Mucosa of rectum (tissue), 2 donors: ENCODE measurements around the gene MON1B.
"Not testable (repeated sequence)": the region's sequence is repeated elsewhere in the genome, so short reads cannot be mapped to it uniquely, and the experiment has no call there.

ENCODE experiments used
- H3K27ac ChIP-seq, 2 donors: one replicate each; pipeline ENCODE4 v1.7.0; 2013; ENCODE audit warnings: inconsistent platforms in 2 of 2, low read depth in 2 of 2, low read length in 2 of 2
- H3K27me3 ChIP-seq, 2 donors: one replicate each; pipeline ENCODE4 v1.7.0; 2013; ENCODE audit warnings: low read length in 2 of 2; ENCODE audit not compliant: control insufficient read depth in 2 of 2, insufficient read depth in 2 of 2
- H3K36me3 ChIP-seq, 2 donors: one replicate each; pipeline ENCODE4 v1.7.0; 2013; ENCODE audit warnings: low read length in 2 of 2; ENCODE audit not compliant: control insufficient read depth in 2 of 2, insufficient read depth in 2 of 2
- H3K4me1 ChIP-seq, 2 donors: one replicate each; pipeline ENCODE4 v1.7.0; 2013; ENCODE audit warnings: low read length in 2 of 2, mild to moderate bottlenecking in 1 of 2; ENCODE audit not compliant: control insufficient read depth in 2 of 2, insufficient read depth in 2 of 2
- H3K4me3 ChIP-seq, 2 donors: one replicate each; pipeline ENCODE4 v1.7.0; 2013; ENCODE audit warnings: low read length in 2 of 2
- H3K9ac ChIP-seq, 2 donors: one replicate each; pipeline ENCODE4 v1.7.0; 2013; ENCODE audit warnings: low read length in 2 of 2, low read depth in 1 of 2, mild to moderate bottlenecking in 1 of 2
- H3K9me3 ChIP-seq, 2 donors: one replicate each; pipeline ENCODE4 v1.7.0; 2013; ENCODE audit warnings: low read length in 2 of 2; ENCODE audit not compliant: control insufficient read depth in 2 of 2
- donor health status: healthy.
- donor health status: Normal muscosa, but diverticular disease.

MON1B gene

DNA sequence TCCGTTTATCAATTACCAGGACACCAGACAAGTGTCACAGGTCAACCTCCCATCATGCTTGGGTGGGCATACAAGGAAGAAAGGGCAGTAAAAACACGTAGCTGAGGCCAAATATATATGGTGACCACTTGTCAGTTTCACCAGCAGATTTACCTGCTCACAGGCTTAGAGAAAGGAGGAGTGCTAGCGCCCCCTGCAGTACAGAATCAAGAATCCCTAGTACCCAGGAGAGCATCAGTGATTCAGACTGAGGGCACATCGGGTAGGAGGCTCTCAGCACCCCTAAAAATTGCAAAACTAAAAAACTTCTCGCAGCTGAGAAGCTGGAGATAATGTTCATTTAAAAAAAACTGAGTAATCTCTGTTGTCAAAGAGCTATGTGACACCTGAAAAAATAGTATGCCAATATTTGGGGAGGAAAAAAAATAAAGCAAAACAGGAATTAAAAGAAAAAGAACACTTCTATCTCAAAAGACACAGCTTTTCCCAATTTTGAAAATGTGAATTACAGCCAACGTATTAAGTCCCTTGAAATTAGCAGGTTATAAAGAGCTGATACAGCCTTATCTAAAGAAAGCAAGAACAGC lies 21.2 kb upstream of the MON1B start:
- Histone ChIP-seq H3K9ac (no peak overlapping the region), H3K36me3 (no peaks in the 10 kb centered on the region), H3K4me1 (no peaks in the 10 kb centered on the region), H3K27me3 (peaks cover 0 to 10% of the 10 kb centered on the region in 2 donors), H3K27ac (no peak overlapping the region), H3K9me3 (no peaks in the 10 kb centered on the region), H3K4me3 (no peak overlapping the region)

- Histone ChIP-seq H3K27ac (no peak overlapping the region), H3K4me3 (no peak overlapping the region), H3K36me3 (no peaks in the 10 kb centered on the region), H3K4me1 (no peaks in the 10 kb centered on the region), H3K9ac (peak overlapping the region in 1 of 2 donors; percentile 32), H3K27me3 (peaks cover 0 to 10% of the 10 kb centered on the region in 2 donors), H3K9me3 (no peaks in the 10 kb centered on the region)
Measured at GRCh38 chr16:77170805-77171204, 20.2 kb upstream of the MON1B start.

DNA sequence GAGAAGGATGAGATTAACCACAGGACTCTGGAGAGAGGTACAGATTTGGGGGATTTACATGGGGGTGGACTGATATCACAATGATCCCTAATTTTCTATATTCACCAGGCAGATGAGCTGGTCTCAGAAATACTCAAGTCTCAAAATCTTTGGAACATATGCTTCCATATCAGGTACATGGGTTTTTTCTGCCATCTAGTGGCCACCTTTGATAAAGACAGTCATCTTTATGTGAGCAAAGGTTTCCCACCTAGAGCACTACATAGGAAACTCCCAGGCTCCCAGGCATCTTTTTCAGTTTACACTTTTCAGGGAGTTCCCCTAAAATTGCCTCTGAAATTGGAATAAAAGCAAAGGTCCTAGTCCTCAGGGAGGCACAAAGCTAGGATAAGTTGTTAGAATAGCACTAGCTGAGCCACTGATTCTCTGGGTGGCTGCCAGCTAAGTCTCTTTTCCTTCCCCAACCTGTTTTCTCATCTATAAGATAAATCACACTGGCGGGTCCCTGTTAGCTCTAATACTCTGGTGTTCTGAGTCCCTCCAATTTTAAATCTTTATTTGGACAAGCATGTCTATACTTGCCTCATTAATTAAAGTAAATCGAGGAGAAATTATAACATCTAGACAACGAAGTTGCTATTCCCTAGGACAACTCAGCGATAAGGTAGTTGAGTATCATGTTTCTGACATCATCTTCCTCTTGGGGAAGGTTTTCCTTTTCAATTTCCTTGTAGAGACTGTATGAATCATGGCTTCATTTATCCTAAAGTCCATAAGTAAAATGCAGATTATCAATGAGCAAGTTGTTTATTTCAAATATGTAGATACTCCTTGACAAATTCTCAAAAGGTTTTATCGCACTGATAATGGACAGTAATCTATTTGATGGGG lies 19.0 kb upstream of the MON1B start:
- Histone ChIP-seq H3K4me3 (no peak overlapping the region), H3K4me1 (no peaks in the 10 kb centered on the region), H3K27ac (no peak overlapping the region), H3K36me3 (no peaks in the 10 kb centered on the region), H3K27me3 (peaks cover 0 to 10% of the 10 kb centered on the region in 2 donors), H3K9ac (no peak overlapping the region), H3K9me3 (no peaks in the 10 kb centered on the region)

- H3K36me3 ChIP-seq, result no peaks in the 10 kb centered on the region
- H3K4me1 ChIP-seq, result no peaks in the 10 kb centered on the region
- H3K4me3 ChIP-seq, result no peak overlapping the region
- H3K9me3 ChIP-seq, result no peaks in the 10 kb centered on the region
- no peak overlapping the region for H3K27ac ChIP-seq
- no peak overlapping the region for H3K9ac ChIP-seq
- H3K27me3 ChIP-seq, result peaks cover 0 to 7% of the 10 kb centered on the region in 2 donors
Measured at GRCh38 chr16:77172951-77173350, 18.0 kb upstream of the MON1B start.

- Histone ChIP-seq H3K27me3 (no peaks in the 10 kb centered on the region), H3K36me3 (no peaks in the 10 kb centered on the region), H3K4me1 (no peaks in the 10 kb centered on the region), H3K27ac (no peak overlapping the region), H3K9ac (no peak overlapping the region), H3K9me3 (no peaks in the 10 kb centered on the region), H3K4me3 (no peak overlapping the region)
Measured at GRCh38 chr16:77183137-77183536, 7.9 kb upstream of the MON1B start.

DNA sequence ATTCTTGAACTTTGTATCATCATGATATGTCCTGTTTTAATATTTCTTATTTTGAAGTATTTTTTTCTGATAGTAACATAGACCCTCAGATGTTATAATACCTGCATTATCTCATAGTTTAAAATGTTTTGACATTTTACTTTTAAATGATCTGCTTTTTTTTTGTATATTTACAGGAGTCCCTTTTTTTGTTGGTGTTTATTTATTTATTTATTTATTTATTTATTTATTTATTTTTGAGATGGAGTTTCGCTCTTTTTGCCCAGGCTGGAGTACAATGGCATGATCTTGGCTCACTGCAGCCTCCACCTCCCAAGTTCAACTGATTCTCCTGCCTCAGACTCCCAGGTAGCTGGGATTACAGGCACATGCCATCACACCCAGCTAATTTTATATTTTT lies 4.7 kb upstream of the MON1B start:
- H3K36me3 ChIP-seq, H3K4me1 ChIP-seq: not testable (repeated sequence)

GRCh38 chr16:77190190-77190477 lies 856 bp upstream of the MON1B start:
- Histone ChIP-seq H3K27me3 (no peaks in the 10 kb centered on the region), H3K9ac (peak overlapping the region; percentile 93 to 94), H3K9me3 (no peaks in the 10 kb centered on the region), H3K4me1 (peaks cover 8 to 11% of the 10 kb centered on the region in 2 donors), H3K27ac (peak overlapping the region; percentile 99), H3K36me3 (peaks cover 15 to 24% of the 10 kb centered on the region in 2 donors), H3K4me3 (peak overlapping the region; percentile 96 to 98)

More for the DNA sequence above, 4.7 kb upstream of the MON1B start:
- not testable (repeated sequence) for H3K9ac ChIP-seq, H3K27ac ChIP-seq, H3K9me3 ChIP-seq, H3K27me3 ChIP-seq, H3K4me3 ChIP-seq

DNA sequence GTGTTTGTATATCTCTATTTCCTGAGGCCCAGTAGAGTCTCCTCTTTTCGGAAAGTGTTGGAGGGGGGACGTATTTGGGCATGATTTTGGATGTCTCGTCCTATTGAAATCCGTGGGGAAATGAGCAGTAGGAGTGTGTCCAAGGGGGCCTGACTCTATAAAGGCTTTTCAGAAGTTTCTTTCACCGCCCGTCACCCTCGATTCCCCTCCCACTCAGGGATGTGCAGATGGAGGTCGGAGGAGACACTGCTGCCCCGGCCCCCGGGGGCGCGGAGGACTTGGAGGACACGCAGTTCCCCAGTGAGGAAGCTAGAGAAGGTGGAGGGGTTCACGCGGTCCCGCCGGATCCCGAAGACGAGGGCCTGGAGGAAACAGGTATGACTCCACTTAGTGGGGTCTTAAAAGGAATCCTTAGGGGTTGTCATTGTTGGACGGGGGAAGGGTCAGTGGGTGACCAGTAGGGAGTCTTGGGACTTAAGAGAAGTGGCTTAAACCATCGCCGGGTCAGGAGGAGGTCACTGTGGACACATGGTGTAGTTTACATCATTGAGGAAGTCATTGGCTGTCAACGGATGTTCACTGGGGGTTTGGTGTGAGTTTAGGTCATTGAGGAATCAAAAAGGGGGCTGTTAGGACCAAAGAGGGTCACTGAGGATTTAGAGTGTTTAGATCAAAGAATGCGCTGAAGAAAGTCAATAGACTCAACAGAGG lies 424 bp downstream of the MON1B start:
- peak overlapping the region; percentile 96 to 98 for H3K4me3 ChIP-seq
- peaks cover 24 to 31% of the 10 kb centered on the region in 2 donors for H3K36me3 ChIP-seq
- H3K27me3 ChIP-seq, result no peaks in the 10 kb centered on the region
- no peaks in the 10 kb centered on the region for H3K9me3 ChIP-seq
- peaks cover 8 to 11% of the 10 kb centered on the region in 2 donors for H3K4me1 ChIP-seq
- H3K27ac ChIP-seq, result peak overlapping the region; percentile 99
- peak overlapping the region; percentile 91 to 93 for H3K9ac ChIP-seq

DNA sequence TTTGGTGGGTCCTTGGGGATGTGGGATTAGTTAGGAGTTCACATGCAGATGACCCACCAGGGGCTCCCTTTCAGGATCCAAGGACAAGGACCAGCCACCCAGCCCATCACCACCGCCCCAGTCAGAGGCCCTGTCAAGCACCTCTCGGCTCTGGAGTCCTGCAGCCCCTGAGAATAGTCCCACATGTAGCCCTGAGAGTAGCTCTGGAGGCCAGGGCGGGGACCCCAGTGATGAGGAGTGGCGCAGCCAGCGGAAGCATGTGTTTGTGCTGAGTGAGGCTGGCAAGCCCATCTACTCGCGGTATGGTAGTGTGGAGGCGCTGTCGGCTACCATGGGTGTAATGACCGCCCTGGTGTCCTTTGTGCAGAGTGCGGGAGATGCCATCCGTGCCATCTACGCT lies 2.4 kb downstream of the MON1B start:
- H3K4me1 ChIP-seq, result peaks cover 8 to 11% of the 10 kb centered on the region in 2 donors

More for the DNA sequence above, 2.4 kb downstream of the MON1B start:
- H3K36me3 ChIP-seq, result peaks cover 36 to 43% of the 10 kb centered on the region in 2 donors
- no peak overlapping the region for H3K4me3 ChIP-seq
- no peaks in the 10 kb centered on the region for H3K27me3 ChIP-seq
- H3K9me3 ChIP-seq, result no peaks in the 10 kb centered on the region
- no peak overlapping the region for H3K27ac ChIP-seq
- H3K9ac ChIP-seq, result no peak overlapping the region
